Measurements from ENCODE around the gene CD79A.

CD79A gene

DNA sequence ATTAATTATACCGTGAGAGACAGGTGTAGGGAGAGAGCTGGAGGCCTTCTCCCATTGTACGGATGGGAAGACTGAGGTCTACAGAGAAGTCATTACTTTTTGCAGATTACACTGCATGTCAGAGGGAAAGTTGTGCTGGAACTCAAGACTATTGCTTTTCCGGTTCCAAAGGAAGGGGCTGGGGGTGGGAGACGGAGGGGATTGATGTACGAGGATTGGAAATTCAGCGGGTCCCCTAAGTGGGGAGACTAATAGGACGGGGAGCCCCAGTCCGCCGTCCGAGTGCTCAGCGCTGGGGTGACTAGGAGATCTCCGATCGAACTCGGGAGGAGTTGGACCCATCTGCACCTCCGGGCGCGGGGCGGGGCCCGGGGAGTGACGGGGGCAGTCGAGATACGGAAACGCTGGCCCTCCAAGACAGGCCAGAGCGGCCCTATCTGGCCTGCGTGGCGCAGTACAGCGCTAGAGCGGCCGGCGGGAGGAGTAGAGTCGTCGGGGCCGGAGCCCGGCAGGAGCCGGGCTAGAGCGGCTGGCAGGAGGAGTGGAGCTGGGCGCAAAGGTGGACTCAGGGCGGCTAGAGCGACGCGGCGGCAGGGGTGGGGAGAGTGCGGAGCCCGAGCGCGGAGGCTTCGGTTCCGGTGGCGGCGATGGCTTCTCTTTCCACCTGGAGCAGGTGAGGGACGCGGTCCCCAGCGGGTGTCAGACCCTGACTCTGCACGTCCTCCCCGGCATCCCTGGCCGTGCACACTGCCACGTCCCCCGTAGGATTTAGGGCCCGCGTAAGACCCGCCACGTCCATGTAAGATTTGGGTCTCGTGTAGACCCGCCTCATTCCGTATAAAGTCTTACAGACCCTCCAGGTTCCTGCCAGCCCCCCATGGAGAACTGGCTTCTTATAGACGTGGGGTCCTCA is 7.0 kb downstream of the CD79A start:
- DNase-seq (ENCODE audit: low read depth in 2 of 2), result peak; percentile 93 to 94

DNA sequence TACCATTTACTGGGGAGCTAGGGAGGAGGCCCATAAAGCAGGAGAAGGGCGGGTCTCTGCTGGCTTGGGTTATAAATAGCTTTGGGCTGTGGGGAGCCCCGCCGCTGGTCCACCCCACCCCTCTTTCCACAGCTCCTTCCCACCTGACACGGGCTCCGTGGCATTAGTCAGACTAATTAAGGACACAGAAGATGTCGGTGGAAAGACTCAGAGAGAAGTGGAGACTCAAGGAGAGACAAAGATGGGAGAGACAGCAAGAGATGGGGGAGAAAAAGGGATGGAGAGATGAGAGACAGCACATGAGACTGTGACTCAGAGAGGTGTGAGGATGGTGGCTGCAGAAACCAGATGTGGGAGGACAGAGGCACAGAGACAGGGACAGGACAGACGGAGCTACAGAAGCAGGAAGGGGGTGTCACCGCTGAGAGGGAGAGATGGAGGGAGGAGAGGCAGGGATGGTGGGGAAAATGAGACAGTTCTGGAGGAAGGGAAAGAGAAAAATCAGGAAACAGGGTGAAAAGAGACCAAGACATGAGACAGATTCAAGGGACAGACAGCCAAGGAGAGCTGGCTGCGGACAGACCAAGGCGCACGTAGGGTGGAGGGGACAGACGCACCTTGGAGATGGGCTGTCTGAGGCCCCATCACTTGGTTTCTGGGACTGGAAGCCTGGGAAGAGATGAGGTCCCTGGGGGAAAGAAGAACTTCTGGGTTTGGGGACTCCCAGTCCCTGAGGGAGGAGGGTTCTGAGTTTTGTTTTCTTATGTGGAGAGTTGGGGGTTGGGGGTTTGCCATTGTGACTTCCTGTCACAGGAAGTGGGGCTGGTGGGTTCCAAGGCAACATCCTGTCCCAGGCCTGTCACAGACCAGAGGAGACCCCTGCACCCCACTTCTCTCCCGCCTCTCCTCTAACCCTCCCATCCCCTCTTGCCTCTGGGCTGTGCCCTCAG is 10.0 kb downstream of the CD79A start:
- DNase-seq (ENCODE audit: low read depth in 2 of 2), result peak; percentile 54 to 64

DNA sequence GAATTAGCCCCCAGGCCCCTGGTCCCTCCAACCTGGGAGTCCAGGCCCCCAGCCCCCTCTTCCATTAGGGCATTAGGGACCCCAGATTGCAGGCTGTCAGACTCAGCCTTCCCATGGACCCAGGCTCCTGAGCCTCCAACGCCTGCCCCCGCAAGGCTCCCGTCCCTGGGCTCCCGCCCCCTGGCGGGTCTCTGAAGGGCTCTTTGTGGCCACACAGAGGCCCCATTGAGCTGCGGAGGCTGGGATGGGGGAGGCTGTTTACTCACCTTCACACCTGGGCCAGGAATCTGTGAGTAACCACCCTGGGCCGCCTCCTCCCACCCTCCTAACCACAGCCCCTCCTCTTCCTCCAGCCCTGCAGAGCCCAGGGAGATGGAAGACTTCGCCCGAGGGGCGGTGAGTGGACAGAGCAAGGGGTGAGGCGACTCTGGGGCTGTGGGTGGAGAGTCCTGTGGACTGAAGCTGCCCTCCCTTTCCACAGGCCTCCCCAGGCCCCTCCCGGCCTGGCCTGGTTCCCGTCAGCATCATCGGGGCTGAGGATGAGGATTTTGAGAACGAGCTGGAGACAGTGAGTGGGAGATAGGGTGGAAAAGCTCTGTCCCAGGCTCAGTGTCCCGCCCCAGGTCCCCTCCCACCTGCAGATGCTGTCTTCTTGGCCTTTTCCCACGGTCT is 10.8 kb downstream of the CD79A start:
- peak; percentile 79 to 88 for DNase-seq (ENCODE audit: low read depth in 2 of 2)

DNA sequence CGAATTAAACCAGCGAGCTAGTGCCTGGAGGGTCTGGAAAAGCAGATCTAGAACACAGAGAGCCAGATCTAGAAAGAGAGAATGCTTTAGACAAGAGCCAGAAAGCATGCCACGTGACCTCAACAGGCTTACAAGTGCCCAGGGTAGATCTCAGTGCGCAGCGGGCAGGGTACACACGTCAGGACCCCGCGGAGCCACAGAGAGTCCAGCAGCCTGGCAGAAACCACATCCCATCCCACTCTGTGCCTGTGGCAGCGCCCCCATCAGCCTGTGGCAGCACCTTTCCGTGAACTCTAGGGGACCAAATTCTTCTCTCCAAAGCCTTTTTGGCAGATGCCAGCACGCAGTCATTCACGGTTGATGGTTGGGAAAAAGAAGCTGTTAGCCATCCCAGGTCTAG is 11.8 kb downstream of the CD79A start:
- DNase-seq (ENCODE audit: low read depth in 2 of 2), result no peak

DNA sequence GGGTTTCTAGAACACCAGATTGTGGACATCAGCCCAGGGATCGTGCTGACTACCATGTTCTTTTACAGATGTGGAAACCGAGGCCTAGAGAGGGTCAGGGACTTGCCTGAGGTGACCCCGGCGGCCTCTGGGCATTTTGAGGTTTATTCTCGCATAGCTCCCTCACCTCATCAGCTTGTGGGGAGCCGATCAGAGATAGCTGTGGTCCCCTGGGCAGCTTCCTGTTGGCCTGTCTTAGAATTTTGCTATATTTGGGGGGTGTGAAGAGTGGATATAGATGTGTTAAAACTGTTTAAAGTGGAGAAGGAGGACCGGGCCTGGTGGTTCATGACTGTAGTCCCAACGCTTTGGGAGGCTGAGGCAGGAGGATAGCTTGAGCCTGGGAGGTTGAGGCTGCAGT is 12.8 kb downstream of the CD79A start:
- no peak for DNase-seq (ENCODE audit: low read depth in 2 of 2)

DNA sequence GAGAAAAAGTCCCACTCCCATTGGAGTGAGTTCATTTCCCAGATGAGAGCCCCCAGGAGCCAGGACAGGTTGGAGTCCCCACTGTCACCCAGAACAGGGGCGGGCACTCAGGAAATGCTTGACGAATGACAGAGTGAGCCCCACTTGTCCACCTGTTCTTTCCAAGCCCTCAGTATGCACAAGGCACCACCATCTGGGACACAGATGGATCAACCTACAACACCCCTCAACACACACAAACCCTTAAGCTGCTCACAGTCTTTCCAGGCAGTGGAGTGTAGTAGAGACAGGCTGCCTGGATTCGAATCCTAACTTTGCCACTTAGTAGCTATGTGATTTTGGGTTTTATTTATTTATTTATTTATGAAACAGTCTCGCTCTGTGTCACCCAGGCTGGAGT is 13.9 kb downstream of the CD79A start:
- DNase-seq (ENCODE audit: low read depth in 2 of 2), result no peak

DNA sequence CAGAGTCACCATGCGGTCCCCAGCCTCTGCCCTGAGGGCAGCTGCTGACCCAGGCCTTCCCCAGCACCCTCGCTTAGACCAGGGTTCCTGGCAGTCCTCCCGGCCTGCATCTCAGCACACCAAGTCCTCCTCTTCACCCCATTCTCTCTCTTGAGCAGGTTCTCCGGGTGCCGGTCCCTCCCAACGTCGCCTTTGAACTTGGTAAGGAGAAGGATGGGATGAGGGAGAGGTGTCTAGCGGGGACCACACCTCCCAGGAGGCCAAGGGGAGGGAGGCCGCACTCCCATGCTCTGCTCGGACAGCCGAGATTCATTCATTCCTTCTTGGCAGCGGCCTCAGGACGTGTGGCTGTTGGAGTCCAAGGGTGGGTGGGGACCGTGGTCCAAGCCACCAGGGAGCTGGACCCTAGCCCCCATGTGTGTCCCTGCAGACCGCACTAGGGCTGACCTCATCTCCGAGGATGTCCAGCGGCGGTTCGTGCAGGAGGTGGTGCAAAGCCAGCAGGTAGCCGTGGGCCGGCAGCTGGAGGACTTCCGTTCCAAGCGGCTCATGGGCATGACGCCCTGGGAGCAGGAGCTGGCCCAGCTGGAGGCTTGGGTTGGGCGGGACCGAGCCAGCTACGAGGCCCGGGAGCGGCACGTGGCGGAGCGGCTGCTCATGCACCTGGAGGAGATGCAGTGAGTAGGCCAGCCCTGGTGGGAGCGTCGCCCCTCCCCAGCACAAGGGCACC is 15.3 kb downstream of the CD79A start:
- no peak for DNase-seq (ENCODE audit: low read depth in 2 of 2)

DNA sequence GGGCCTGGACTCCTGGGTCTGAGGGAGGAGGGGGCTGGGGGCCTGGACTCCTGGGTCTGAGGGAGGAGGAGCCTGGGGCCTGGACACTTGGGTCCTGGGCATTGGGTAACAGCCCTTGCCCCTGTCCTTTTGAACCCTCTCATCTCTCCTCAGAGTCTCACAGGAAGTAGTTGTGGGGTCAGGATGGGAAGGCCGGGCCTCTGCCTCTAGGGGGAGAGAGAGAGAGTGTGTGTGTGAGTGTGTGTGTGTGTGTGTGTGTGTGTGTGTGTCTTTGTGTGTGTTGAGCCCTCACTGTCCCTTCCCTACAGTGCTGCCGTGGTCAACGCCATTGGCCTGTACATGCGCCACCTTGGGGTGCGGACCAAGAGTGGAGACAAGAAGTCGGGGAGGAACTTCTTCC is 16.8 kb downstream of the CD79A start:
- no peak for DNase-seq (ENCODE audit: low read depth in 2 of 2)

DNA sequence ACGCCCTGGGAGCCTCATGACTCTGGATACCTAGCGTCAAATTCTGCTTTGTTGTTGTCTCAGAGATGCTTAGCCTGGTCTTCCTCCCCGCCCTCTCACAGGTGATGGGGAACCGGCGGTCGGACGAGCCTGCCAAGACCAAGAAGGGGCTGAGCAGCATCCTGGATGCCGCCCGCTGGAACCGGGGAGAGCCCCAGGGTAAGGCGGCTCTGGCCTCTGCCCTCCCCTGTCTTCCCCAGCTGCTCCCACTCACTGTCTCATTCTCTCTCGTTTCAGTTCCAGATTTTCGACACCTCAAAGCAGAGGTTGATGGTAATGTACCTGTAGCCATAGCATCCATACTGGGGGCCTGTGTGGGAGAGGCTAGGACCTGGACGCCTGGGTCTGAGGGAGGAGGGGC is 17.3 kb downstream of the CD79A start:
- DNase-seq (ENCODE audit: low read depth in 2 of 2), result no peak

DNA sequence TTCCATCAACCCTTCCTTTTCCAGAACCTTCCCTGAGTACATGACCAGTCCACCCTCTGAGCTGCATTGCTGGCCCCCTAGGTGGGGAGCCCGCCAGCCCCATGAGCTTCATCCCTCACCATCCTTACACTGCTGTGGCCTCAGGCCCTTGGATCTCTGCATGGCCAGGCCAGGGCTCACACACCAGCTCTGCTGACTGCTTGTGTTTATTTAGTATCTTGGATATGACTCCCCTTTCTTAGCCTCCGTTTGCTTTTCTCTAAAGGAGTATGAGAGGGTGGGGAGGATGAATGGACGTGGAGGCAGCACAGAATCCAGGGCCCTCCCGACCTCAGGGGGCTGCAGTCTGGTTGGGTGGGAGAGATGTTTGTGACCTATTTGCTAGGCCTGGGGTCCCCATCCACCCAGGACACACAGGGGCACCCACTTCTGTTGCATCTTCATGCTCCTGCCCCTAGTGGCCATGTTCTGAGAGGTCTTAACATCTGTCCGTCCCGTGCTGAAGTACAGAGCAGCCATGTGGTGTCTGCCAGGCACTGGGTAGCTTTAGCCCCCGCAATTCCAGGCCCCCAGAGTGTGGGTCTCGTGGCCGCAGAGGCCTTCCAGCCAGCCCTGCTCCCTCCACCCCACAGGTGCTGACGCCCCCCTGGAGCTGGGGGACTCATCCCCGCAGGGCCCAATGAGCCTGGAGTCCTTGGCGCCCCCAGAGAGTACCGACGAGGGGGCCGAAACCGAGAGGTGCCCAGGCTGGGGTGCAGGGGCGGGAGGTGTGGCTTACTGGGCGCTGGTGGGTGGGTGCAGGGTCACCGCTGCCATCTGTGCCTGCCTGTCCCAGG is 18.9 kb downstream of the CD79A start:
- no peak for DNase-seq (ENCODE audit: low read depth in 2 of 2)

DNA sequence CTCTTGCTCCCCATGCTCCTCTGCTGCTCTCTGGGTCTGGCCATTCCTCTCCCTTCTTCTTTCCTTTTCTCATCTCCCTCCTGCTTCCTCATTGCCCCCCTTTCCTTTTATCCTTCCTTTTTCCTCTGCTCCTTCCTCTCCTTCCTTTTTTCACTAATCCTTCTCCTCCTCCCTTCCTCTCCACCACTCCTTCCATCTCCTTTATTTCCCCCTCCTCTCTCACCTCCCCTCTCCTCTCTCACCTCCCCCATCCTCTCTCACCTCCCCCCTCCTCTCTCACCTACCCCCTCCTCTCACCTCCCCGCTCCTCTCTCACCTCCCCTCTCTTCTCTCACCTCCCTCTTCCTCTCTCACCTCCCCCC is 19.5 kb downstream of the CD79A start:
- no peak for DNase-seq (ENCODE audit: low read depth in 2 of 2)

DNA sequence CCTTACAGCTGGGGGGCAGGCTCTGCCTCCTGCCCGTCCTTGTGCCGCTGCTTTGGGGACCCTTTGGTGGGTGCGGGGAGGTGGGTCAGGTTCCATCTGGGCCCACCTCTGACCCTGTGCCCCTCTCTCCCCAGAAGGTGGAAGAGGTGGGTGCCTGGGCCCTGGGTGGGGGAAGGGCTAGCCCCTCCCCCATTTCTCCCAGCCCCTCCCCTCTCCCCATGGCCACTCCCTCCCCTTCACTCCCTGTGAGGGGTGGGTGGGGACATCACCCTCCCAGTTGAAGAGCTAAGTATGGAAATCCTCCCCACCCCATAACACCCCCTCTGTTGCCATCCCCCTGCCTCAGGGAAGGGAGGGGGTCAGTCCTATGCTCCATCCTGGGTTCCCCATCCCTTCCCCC is 20.1 kb downstream of the CD79A start:
- DNase-seq (ENCODE audit: low read depth in 2 of 2), result no peak

DNA sequence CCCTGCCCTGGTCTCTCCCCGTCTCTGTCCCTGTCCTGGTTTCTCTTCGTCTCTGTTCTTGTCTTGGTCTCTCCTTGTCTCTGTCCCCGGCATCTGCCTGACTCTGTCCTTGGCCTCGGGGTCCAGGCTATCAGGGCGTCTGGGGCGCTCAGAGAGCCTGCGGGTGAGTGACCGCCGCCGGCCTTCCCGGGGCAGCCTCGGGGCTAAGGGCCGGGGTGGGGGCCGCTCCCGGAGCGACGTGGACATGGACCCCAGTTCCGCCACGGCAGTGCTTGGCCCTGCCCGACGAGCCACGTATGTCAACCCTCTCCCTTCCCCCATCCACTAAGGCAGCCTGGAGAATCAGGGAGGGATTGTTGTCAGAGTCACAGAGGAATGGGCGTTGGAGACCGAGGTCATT is 20.7 kb downstream of the CD79A start:
- DNase-seq (ENCODE audit: low read depth in 2 of 2), result no peak

DNA sequence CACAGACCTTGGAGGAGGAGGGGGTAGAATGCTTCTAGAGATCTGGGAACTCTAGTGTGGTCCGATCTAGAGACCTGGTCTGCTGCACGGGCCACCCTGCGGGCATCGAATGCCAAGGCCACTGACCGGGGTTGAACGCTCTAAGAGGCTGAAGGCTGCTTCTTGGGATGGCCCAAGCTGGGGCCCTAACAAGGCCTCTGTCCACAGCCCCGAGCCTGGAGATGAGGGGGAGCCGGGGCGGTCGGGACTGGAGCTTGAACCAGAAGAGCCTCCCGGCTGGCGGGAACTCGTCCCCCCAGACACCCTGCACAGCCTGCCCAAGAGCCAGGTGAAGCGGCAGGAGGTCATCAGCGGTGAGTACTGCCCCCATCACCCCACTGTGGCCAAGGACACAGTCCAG is 21.2 kb downstream of the CD79A start:
- DNase-seq (ENCODE audit: low read depth in 2 of 2), result no peak

DNA sequence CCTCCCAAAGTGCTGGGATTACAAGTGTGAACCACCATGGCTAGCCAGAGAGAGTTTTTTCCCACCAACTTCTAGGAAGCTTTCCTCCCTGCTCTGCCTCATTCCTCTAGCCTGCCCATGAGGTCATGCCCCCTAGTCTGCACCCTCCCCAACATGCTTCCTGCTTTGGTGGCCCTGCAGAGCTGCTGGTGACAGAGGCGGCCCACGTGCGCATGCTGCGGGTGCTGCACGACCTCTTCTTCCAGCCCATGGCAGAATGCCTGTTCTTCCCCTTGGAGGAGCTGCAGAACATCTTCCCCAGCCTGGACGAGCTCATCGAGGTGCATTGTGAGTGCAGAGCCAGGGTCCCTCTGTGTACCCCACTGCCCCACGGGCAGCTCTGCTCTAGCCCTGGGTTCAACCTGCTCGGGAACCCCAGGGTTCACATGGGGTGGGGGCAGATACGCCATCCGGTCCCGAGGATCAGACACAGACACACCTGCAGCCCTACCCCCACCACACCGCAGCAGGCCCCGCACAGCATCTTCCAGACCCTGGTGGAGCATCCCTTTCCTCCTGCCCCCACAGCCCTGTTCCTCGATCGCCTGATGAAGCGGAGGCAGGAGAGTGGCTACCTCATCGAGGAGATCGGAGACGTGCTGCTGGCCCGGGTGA is 24.8 kb downstream of the CD79A start:
- no peak for DNase-seq (ENCODE audit: low read depth in 2 of 2)

DNA sequence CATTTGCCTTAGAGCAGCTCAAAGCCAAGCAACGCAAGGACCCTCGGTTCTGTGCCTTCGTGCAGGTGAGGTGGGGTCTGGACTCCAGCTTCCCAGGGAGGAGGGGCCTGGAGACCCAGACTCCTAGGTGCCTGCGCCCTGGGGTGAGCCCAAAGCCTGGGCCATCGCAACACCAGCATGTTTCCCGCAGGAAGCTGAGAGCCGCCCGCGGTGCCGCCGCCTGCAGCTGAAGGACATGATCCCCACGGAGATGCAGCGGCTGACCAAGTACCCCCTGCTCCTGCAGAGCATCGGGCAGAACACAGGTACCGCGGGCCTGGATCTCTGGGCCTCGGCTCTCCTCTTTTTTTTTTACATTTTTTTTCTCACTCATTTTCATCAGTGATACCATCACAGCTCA is 25.5 kb downstream of the CD79A start:
- DNase-seq (ENCODE audit: low read depth in 2 of 2), result no peak

DNA sequence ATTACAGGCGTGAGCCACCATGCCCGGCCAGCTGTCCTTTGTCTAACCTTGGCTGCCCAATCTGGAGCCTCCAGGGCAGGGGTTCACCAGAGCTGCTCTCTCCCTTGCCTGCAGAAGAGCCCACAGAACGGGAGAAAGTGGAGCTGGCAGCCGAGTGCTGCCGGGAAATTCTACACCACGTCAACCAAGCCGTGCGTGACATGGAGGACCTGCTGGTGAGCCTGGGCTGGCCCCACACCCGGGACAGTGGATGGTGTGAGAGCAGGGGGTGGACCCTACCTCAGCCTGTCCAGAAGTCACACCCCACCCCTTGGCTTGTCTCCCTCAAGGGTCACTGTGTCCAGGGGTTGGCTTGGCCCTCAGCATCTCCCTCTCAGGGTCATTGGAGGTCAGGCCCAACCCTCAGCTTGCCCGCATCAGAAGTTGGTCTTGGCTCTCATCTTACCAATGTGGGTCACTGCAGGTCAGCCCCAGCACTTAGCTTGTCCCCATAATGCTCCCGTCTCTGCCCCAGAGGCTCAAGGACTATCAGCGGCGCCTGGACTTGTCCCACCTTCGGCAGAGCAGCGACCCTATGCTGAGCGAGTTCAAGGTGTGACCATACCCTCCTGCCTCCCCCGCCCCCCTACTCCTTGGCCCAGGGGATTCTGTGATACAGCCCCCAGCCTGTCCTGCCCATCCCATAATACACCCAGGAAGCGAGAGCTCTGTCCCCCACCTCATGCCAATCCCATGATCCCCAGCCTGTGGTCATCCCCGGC is 26.3 kb downstream of the CD79A start:
- no peak for DNase-seq (ENCODE audit: low read depth in 2 of 2)

DNA sequence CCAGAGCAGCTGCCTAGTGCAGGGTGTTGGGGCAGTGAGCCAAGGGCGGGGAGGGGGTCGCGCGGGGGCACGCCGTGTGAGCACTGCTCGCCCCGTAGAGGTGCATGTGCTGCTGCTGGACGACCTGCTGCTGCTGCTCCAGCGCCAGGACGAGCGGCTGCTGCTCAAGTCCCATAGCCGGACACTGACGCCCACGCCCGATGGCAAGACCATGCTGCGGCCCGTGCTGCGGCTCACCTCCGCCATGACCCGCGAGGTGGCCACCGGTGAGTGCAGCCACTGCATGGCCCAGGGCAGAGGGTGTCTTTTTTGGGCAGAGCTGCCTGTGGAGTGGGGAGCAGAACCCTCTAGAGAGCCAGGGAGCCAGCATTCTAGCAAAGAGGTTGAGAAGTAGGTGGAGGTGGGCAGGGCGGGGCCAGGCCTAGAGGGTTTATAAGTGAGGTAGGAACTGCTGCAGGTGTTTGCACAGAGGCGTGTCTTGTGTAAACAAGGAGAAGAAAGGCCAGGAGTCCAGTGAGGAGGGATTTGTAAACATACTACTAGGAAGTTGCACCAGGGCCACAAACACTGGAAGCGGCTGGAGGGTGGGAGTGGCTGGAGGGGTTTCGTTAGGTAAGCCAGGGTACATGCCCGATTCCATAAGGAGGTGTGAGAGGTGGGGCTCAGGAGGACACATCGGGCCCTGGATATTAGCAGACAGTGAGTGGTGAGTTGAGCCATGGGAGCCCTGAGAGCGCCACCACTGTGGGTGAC is 27.2 kb downstream of the CD79A start:
- no peak for DNase-seq (ENCODE audit: low read depth in 2 of 2)

Measured in stimulated activated CD8-positive, alpha-beta memory T cell treated with anti-CD3 and anti-CD28 coated beads, Interleukin-15, amount 100 ng/mL, for 48 hours (primary cell).